ENCODE measurements around the gene CMTM7.
"Not testable (repeated sequence)": the region's sequence is repeated elsewhere in the genome, so short reads cannot be mapped to it uniquely, and the experiment has no call there.

Gene CMTM7

GRCh38 chr3:32460817-32461496, 69.3 kb downstream of the CMTM7 start:
- DNase-seq: not testable (repeated sequence)

GRCh38 chr3:32462191-32462986, 70.7 kb downstream of the CMTM7 start:
- DNase-seq: not testable (repeated sequence)

- DNase-seq: not testable (repeated sequence)
Observed at GRCh38 chr3:32463415-32463814, 71.8 kb downstream of the CMTM7 start.

- DNase-seq: not testable (repeated sequence)
Observed at GRCh38 chr3:32464726-32465125, 73.1 kb downstream of the CMTM7 start.

- DNase-seq: not testable (repeated sequence)
Observed at GRCh38 chr3:32466808-32467207, 75.2 kb downstream of the CMTM7 start.

- DNase-seq: no peak
Observed at GRCh38 chr3:32467333-32468070, 75.8 kb downstream of the CMTM7 start.

- DNase-seq: no peak
Observed at GRCh38 chr3:32469151-32469874, 77.7 kb downstream of the CMTM7 start.

GRCh38 chr3:32470362-32470761, 78.7 kb downstream of the CMTM7 start:
- DNase-seq: no peak

GRCh38 chr3:32471246-32471645, 79.6 kb downstream of the CMTM7 start:
- no peak for DNase-seq

GRCh38 chr3:32472151-32472550, 80.5 kb downstream of the CMTM7 start:
- not testable (repeated sequence) for DNase-seq

- DNase-seq: no peak
Observed at GRCh38 chr3:32474201-32474600, 82.5 kb downstream of the CMTM7 start.

- DNase-seq: no peak
Observed at GRCh38 chr3:32480604-32481003, 89.0 kb downstream of the CMTM7 start.

GRCh38 chr3:32481791-32482631, 90.4 kb downstream of the CMTM7 start:
- no peak for DNase-seq

GRCh38 chr3:32482693-32483092, 91.0 kb downstream of the CMTM7 start:
- DNase-seq: no peak

- no peak for DNase-seq
Observed at GRCh38 chr3:32483772-32484171, 92.1 kb downstream of the CMTM7 start.

- no peak for DNase-seq
Observed at GRCh38 chr3:32484436-32484835, 92.8 kb downstream of the CMTM7 start.

- no peak for DNase-seq
Observed at GRCh38 chr3:32487781-32488473, 96.3 kb downstream of the CMTM7 start.

- DNase-seq: no peak
Observed at GRCh38 chr3:32488474-32489008, 96.9 kb downstream of the CMTM7 start.

GRCh38 chr3:32492684-32493436, 101.2 kb downstream of the CMTM7 start:
- DNase-seq: no peak

All from DMS 273 treated with DMSO at 0.1 percent for 48 hours (cell line).